Cardiac septum (tissue), 1 donor: Measurements from ENCODE around the gene WNT3. TPM values are rescaled to one million over a fixed set of nuclear protein-coding genes. Genes with fewer than 3 reads are reported as not detected.
"Not testable (repeated sequence)": the region's sequence is repeated elsewhere in the genome, so short reads cannot be mapped to it uniquely, and the experiment has no call there.

Experiments
- DNase-seq: peaks from one replicate; pipeline ENCODE4 v3.0.0-alpha.2; 2020; ENCODE audit warnings: low spot score
- intact Hi-C: fragments of 100-400 bp; cut with DNase I; formaldehyde crosslinking; loops from one replicate; pipeline ENCODE4 v1.14.0; 2022
- long read RNA-seq: library from polyadenylated mRNA; unstranded; transcript quantifications from one replicate; pipeline ENCODE4 v2.0.0, GENCODE V29; 2021
- total RNA-seq: library from RNA; stranded (reverse); fragmentation: NEBNext Ultra II Directional; extraction: Animal tissue kit (Norgen Biotek cat#: 25700); gene quantifications from one replicate; pipeline ENCODE4 v1.2.1, GENCODE V29; 2021
- donor health status: DM: no; HTN: no; CAD: no.

The WNT3 gene
- total RNA-seq, result 0.89 TPM
- long read RNA-seq, partial matches to known transcripts, result 1 of 2 reads
- long read RNA-seq, other reads (novel, unspliced or antisense), result 1 of 2 reads

- intact Hi-C loops, result no loop called here
- no peak for DNase-seq
Measured at GRCh38 chr17:46818316-46818928, at the start of gene WNT3. Gene WNT3 (minus strand): TSS chr17:46818692. CDS start chr17:46818597, 95 bp downstream.

DNA sequence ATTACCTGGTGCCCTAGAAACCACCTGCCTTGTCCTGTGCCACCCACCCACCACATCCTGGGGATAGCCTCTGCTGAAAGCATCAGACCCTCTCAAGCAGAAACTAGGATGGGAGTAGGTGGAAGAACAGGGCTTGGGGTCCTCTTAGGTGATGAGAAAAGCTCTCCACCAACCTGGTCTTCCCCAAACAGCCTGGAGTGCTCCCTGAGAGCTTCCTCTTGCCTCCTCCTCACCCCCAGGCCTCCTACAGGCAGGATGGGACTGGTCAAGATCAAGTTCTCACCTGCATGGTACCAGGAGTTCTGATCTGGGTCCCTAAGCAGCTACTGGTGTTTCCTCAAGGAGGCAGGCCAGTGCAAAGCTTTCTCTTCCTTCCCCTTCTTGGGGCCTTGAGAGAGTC is 48.3 kb upstream of the WNT3 start:
- intact Hi-C loops, result no loop called here
- DNase-seq, result no peak

DNA sequence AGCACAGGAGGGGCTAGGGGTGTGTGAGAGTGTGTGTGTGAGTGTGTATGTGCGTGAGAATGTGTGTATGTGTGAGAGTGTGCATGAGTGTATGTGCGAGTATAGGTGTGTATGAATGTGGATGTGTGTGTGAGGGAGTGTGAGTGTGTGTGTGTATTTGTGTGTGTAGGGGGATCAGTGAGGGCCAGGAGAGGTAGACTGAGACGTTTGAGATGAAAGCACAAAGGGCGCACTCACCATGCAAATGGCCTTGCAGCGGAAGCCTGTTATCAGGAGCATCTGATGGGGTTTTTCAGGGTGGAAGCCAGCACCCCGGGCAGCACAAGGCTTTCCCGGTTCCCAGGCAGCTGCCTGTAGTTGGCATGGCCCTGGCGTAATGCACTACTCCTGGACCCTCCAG is 47.8 kb upstream of the WNT3 start:
- intact Hi-C loops, result no loop called here
- no peak for DNase-seq

- no peak for DNase-seq
- intact Hi-C loops, result no loop called here
Measured at GRCh38 chr17:46865100-46865499, 46.6 kb upstream of the WNT3 start.

GRCh38 chr17:46863383-46864121 is 45.1 kb upstream of the WNT3 start:
- intact Hi-C loops, result no loop called here
- no peak for DNase-seq

DNA sequence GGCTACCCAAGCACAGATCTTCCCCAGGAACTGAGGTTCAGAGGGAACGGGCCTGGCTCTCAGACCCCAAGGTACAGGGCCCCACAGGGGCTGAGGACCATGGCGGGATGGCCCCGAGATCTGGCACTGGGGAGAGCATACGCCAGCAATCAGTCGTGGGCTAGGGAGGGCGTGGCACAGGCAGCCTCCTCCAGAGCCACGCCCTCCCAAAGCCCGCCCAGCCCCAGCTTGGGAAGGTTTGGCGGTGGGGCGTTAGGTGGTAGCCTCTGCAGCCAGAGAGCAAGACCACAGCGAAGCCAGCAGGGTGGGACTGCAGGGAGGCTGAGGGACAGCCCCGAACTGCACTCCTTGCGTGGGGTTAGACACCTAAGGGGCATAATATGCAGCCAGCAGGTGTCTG is 44.5 kb upstream of the WNT3 start:
- DNase-seq, result no peak
- intact Hi-C loops, result no loop called here

DNA sequence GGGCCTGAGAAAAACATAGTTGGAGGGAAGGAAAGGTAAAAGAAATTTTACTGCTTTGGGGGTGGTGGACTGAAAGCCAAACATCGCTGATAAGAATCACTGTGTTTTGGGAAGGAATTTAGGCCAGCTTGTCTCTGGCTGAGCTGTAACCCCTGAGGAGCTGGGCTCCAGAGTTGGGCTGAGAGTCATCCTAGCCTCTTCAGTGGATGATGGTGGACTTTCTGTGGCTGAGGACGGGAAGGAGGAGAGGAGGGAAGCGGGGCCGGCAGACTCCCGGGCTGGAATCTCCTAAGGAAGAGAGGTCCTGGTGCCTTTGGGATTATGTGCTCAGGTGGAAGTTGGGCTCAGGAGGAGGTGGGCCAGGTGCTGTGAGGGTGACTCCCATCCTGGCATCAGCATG is 41.5 kb upstream of the WNT3 start:
- intact Hi-C loops, result no loop called here
- DNase-seq, result no peak

DNA sequence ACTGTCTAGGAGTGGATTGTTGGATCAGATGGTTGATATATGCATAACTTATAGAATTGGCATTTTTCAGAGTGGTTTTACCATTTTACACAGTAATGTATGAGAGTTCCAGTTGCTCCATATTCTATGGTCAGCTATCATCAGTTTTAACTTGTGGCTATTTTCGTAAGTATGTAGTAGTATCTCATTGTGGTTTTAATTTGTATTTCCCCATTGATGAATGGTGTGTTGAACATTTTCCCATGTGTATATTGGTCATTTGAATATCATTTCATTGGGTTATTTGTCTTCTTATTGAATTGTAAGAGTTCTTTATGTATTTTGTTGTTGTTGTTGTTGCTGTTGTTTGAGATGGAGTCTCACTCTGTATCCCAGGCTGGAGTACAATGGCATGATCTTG is 39.1 kb upstream of the WNT3 start:
- DNase-seq, result no peak
- intact Hi-C loops, result no loop called here

DNA sequence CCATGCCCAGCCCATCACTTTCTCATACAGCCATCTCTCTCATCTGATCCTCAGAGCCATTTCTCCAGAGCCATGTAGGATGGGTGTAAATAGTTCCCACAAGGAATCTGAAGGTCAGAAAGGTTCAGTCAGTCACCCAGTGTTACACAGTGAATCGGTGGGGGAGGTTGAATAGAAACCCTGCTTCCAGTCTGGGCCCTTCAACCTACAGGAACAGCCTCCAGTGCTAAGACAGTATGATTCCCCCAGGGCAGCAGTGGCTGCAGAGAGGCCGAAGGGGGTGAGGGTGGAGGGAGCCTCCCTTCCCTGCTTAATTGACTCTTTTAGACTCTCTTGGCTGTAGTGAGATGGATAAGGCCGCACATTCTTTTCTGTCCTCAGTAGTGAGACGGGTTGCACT is 36.5 kb upstream of the WNT3 start:
- intact Hi-C loops, result no loop called here
- DNase-seq, result no peak

DNA sequence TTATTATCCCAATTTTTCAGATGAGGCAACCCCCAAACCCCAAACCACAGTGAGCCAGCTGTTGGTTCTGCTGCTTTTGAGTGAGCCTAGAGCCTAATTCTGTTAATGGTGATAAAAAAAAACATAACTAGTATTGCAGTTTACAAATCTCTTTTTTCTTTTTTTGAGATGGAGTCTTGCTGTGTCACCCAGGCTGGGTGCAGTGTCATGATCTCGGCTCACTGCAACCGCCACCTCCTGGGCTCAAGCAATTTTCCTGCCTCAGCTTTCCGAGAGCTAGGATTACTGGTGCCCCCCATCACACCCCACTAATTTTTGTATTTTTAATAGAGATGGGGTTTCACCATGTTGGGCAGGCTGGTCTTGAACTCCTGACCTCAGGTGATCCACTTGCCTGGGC is 36.0 kb upstream of the WNT3 start:
- DNase-seq, result no peak
- intact Hi-C loops, result no loop called here

- intact Hi-C loops, result no loop called here
- no peak for DNase-seq
Measured at GRCh38 chr17:46853896-46854444, 35.5 kb upstream of the WNT3 start.

GRCh38 chr17:46851029-46851741 is 32.7 kb upstream of the WNT3 start, which contains the start of gene WNT9B:
Gene WNT9B (plus strand): TSS chr17:46851583. CDS start chr17:46851639, 56 bp downstream.
- intact Hi-C loops, result no loop called here
- no peak for DNase-seq

DNA sequence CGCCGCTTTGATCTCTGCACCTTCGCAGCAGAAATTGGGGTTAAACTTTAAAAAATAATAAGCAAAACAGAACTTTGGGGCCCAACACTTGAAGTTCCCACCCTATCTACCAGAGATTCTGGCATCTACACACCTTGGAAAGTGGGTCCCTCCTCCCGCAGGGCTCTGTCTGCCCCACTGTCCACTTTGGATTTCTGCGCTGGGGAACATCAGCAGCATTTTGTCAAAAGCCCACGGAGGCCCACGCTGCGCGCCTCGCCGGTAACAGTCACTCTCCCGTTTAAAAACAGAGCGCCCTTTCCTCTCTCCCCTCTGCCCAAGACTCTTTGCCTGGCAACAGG is 32.2 kb upstream of the WNT3 start:
- intact Hi-C loops, result no loop called here
- DNase-seq, result no peak

DNA sequence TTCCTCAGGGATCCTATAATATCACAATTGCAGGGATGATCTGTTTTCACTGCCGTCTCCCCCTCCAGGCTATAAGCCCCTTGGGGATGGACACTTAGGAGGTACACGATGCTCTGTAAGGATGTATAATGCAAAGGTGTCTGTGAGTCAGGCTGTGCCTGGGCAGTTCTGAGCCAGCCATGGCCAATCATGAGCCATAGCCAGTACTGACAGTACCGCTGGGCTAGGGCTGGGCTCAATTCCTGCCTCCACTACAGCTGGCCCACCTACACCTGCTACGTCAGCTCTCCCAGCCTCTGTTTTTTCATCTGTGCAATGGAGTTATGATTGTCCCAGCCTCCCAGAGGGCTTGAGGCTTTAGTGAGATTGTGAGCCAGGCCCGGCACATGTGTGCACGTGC is 30.0 kb upstream of the WNT3 start:
- DNase-seq, result no peak
- intact Hi-C loops, result no loop called here

DNA sequence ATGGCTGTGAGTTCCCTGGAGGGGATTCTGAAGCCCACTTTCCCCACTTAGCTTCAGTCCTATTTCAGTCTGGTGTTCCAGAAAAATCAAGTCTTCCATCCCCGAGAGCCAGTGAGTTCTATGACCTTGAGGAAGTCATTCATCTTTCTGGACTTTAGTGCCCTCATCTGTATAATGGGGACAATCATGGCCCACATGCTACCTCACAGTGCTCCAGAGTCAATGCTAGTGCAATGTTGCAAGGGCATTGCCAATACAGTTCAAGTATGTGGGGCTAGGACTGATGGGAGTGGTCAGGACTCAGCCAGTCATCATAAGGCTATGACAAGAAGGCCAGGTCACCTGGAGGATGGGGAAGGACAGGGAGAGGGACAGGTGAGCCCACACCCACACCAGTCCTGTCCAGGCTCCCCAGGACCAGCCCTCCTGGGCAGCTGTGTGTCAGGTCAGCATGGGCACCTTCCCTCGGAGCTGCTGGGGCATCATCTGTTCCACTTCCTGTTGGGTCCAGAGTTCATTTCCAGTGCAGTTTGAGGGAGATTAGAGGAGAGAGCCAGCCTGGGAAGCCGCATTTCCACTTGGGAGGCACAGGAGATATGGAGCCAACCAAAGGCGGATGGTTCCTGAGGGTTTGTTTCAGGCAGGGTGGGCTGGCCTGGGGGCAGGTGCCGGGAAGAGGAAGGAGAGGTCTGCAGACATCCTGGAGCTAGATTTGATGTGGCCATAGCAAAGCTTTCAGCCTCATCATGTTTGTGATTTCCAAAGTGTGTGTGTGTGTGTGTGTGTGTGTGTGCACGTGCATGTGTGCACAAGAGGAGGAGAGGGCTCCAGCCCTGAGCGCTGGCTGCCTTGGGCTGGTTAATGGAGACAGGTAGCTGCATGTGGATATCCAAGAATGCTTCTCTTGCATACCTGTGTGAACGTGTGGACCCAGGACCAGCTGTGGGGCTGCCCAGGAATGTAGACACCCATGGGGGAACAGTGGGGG is 29.0 kb upstream of the WNT3 start:
- intact Hi-C loops, result no loop called here
- no peak for DNase-seq

DNA sequence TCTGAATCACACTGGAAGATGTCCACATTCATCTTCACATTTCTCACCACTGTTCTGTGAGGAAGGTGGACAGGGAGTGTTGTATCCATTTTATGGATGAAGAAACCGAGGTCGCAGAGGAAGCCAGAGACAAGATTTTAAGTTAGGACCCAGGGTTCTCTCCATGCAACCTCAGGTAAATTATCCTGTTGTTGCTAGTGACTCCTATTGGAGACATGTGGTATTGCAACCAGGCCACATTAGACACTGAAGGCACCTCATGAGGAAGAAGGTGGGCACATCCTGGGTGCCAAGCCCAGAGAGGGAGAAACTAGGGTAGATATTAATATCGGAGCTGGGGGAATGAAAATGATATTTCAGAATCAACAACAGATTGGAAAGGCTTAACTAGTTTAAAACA is 24.3 kb upstream of the WNT3 start:
- intact Hi-C loops, result loop anchor here (5.0 kb wide), 1 partner anchor 99 kb away; no protein-coding TSS in a partner anchor
- no peak for DNase-seq

GRCh38 chr17:46841561-46842379 is 23.3 kb upstream of the WNT3 start:
- no peak for DNase-seq
- intact Hi-C loops, result loop anchor here (5.0 kb wide), 1 partner anchor 101 kb away; no protein-coding TSS in a partner anchor

DNA sequence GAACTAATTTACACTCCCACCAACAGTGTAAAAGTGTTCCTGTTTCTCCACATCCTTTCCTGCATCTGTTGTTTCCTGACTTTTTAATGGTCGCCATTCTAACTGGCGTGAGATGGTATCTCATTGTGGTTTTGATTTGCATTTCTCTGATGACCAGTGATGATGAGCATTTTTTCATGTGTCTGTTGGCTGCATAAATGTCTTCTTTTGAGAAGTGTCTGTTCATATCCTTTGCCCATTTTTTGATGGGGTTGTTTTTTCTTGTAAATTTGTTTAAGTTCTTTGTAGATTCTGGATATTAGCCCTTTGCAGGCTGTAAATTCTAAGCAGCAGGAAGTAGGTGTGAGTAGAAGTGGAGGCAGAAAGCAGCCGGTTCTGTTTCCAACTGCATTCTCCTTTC is 22.1 kb upstream of the WNT3 start:
- DNase-seq, result not testable (repeated sequence)
- intact Hi-C loops, result loop anchor here (5.0 kb wide), 1 partner anchor 102 kb away; no protein-coding TSS in a partner anchor
